Measurements from ENCODE around the gene CHMP3.
"Not testable (repeated sequence)": the region's sequence is repeated elsewhere in the genome, so short reads cannot be mapped to it uniquely, and the experiment has no call there.

CHMP3 gene

GRCh38 chr2:86507600-86507999, 55.6 kb downstream of the CHMP3 start:
- H3K4me3 Mint-ChIP-seq, result no peak overlapping the region
- no peaks in the 10 kb centered on the region for H3K27me3 Mint-ChIP-seq
- ATAC-seq (no peak), DNase-seq (no peak)
- peaks cover 56% of the 10 kb centered on the region for H3K36me3 Mint-ChIP-seq (ENCODE audit: low read depth)
- no peaks in the 10 kb centered on the region for H3K9me3 Mint-ChIP-seq
- H3K27ac Mint-ChIP-seq, result no peak overlapping the region
- peaks cover 2% of the 10 kb centered on the region for H3K4me1 Mint-ChIP-seq

GRCh38 chr2:86500325-86501083, 62.7 kb downstream of the CHMP3 start:
- H3K9me3 Mint-ChIP-seq, result peaks cover 39% of the 10 kb centered on the region
- H3K4me1 Mint-ChIP-seq, result peaks cover 12% of the 10 kb centered on the region
- no peak overlapping the region for H3K27ac Mint-ChIP-seq

GRCh38 chr2:86499326-86499725, 63.9 kb downstream of the CHMP3 start:
- Mint-ChIP-seq H3K4me1 (peaks cover 12% of the 10 kb centered on the region), H3K9me3 (peaks cover 49% of the 10 kb centered on the region), H3K4me3 (no peak overlapping the region), H3K36me3 (ENCODE audit: low read depth) (peaks cover 93% of the 10 kb centered on the region), H3K27ac (no peak overlapping the region), H3K27me3 (no peaks in the 10 kb centered on the region)
- DNase-seq (no peak), ATAC-seq (no peak)

More at GRCh38 chr2:86500325-86501083, 62.7 kb downstream of the CHMP3 start:
- no peaks in the 10 kb centered on the region for H3K27me3 Mint-ChIP-seq
- H3K4me3 Mint-ChIP-seq, result no peak overlapping the region
- DNase-seq (no peak), ATAC-seq (no peak)
- peaks cover 90% of the 10 kb centered on the region for H3K36me3 Mint-ChIP-seq (ENCODE audit: low read depth)

GRCh38 chr2:86498468-86499260, 64.6 kb downstream of the CHMP3 start:
- DNase-seq, result no peak
- Mint-ChIP-seq H3K27me3 (no peaks in the 10 kb centered on the region), H3K4me1 (peaks cover 12% of the 10 kb centered on the region), H3K9me3 (peaks cover 53% of the 10 kb centered on the region), H3K4me3 (no peak overlapping the region), H3K27ac (no peak overlapping the region), H3K36me3 (ENCODE audit: low read depth) (peaks cover 94% of the 10 kb centered on the region)
- ATAC-seq, result no peak

- not testable (repeated sequence) for DNase-seq, H3K27ac Mint-ChIP-seq, H3K4me3 Mint-ChIP-seq, ATAC-seq, H3K27me3 Mint-ChIP-seq
- H3K4me1 Mint-ChIP-seq, result peaks cover 12% of the 10 kb centered on the region
- peaks cover 87% of the 10 kb centered on the region for H3K36me3 Mint-ChIP-seq (ENCODE audit: low read depth)
- H3K9me3 Mint-ChIP-seq, result peaks cover 52% of the 10 kb centered on the region
Measured at GRCh38 chr2:86496391-86496790, 66.9 kb downstream of the CHMP3 start.

- H3K9me3 Mint-ChIP-seq, result peaks cover 21% of the 10 kb centered on the region
- H3K27me3 Mint-ChIP-seq, result no peaks in the 10 kb centered on the region
- peaks cover 72% of the 10 kb centered on the region for H3K36me3 Mint-ChIP-seq (ENCODE audit: low read depth)
- no peak overlapping the region for H3K4me3 Mint-ChIP-seq
- DNase-seq (no peak), ATAC-seq (no peak)
- peak overlapping the region; percentile 0 for H3K27ac Mint-ChIP-seq
- H3K4me1 Mint-ChIP-seq, result peaks cover 5% of the 10 kb centered on the region
Measured at GRCh38 chr2:86492048-86492453, 71.2 kb downstream of the CHMP3 start.

GRCh38 chr2:86491088-86491487, 72.2 kb downstream of the CHMP3 start:
- DNase-seq (no peak), ATAC-seq (no peak)
- no peak overlapping the region for H3K27ac Mint-ChIP-seq
- H3K36me3 Mint-ChIP-seq (ENCODE audit: low read depth), result peaks cover 72% of the 10 kb centered on the region
- H3K9me3 Mint-ChIP-seq, result peaks cover 20% of the 10 kb centered on the region
- H3K27me3 Mint-ChIP-seq, result no peaks in the 10 kb centered on the region
- peaks cover 5% of the 10 kb centered on the region for H3K4me1 Mint-ChIP-seq
- H3K4me3 Mint-ChIP-seq, result no peak overlapping the region

- ATAC-seq, result no peak
- no peaks in the 10 kb centered on the region for H3K27me3 Mint-ChIP-seq
- peak overlapping the region; percentile 2 for H3K27ac Mint-ChIP-seq
- H3K4me3 Mint-ChIP-seq, result no peak overlapping the region
- DNase-seq, result no peak
- peaks cover 13% of the 10 kb centered on the region for H3K4me1 Mint-ChIP-seq
- peaks cover 11% of the 10 kb centered on the region for H3K9me3 Mint-ChIP-seq
- H3K36me3 Mint-ChIP-seq (ENCODE audit: low read depth), result peaks cover 73% of the 10 kb centered on the region
Measured at GRCh38 chr2:86490245-86490644, 73.0 kb downstream of the CHMP3 start.

GRCh38 chr2:86489542-86489941, 73.7 kb downstream of the CHMP3 start:
- Mint-ChIP-seq H3K27ac (no peak overlapping the region), H3K36me3 (ENCODE audit: low read depth) (peaks cover 73% of the 10 kb centered on the region), H3K9me3 (peaks cover 6% of the 10 kb centered on the region), H3K27me3 (no peaks in the 10 kb centered on the region), H3K4me1 (peaks cover 20% of the 10 kb centered on the region), H3K4me3 (no peak overlapping the region)
- ATAC-seq (no peak), DNase-seq (no peak)

GRCh38 chr2:86488561-86489250, 74.5 kb downstream of the CHMP3 start:
- Mint-ChIP-seq H3K4me3 (no peak overlapping the region), H3K27ac (peak overlapping the region; percentile 25)
- ATAC-seq, result no peak

GRCh38 chr2:86487062-86487461, 76.2 kb downstream of the CHMP3 start:
- Mint-ChIP-seq H3K4me1 (peaks cover 34% of the 10 kb centered on the region), H3K27me3 (no peaks in the 10 kb centered on the region), H3K9me3 (no peaks in the 10 kb centered on the region), H3K36me3 (ENCODE audit: low read depth) (peaks cover 71% of the 10 kb centered on the region), H3K4me3 (no peak overlapping the region), H3K27ac (no peak overlapping the region)
- ATAC-seq (no peak), DNase-seq (no peak)

More at GRCh38 chr2:86488561-86489250, 74.5 kb downstream of the CHMP3 start:
- no peaks in the 10 kb centered on the region for H3K9me3 Mint-ChIP-seq
- peaks cover 70% of the 10 kb centered on the region for H3K36me3 Mint-ChIP-seq (ENCODE audit: low read depth)
- H3K27me3 Mint-ChIP-seq, result no peaks in the 10 kb centered on the region
- H3K4me1 Mint-ChIP-seq, result peaks cover 24% of the 10 kb centered on the region
- DNase-seq, result no peak

- no peak for ATAC-seq
- no peaks in the 10 kb centered on the region for H3K27me3 Mint-ChIP-seq
- no peak overlapping the region for H3K4me3 Mint-ChIP-seq
- peaks cover 70% of the 10 kb centered on the region for H3K36me3 Mint-ChIP-seq (ENCODE audit: low read depth)
- no peaks in the 10 kb centered on the region for H3K9me3 Mint-ChIP-seq
- H3K27ac Mint-ChIP-seq, result peak overlapping the region; percentile 78
- H3K4me1 Mint-ChIP-seq, result peaks cover 41% of the 10 kb centered on the region
- DNase-seq, result no peak
Measured at GRCh38 chr2:86485802-86486201, 77.4 kb downstream of the CHMP3 start.

- DNase-seq (no peak), ATAC-seq (peak; percentile 83)
- Mint-ChIP-seq H3K4me1 (peaks cover 41% of the 10 kb centered on the region), H3K4me3 (no peak overlapping the region), H3K9me3 (no peaks in the 10 kb centered on the region), H3K36me3 (ENCODE audit: low read depth) (peaks cover 68% of the 10 kb centered on the region), H3K27ac (peak overlapping the region; percentile 78), H3K27me3 (no peaks in the 10 kb centered on the region)
Measured at GRCh38 chr2:86485103-86485502, 78.1 kb downstream of the CHMP3 start.

- H3K36me3 Mint-ChIP-seq (ENCODE audit: low read depth), result peaks cover 70% of the 10 kb centered on the region
- no peaks in the 10 kb centered on the region for H3K9me3 Mint-ChIP-seq
- peak overlapping the region; percentile 78 for H3K27ac Mint-ChIP-seq
- DNase-seq (no peak), ATAC-seq (no peak)
- no peak overlapping the region for H3K4me3 Mint-ChIP-seq
- no peaks in the 10 kb centered on the region for H3K27me3 Mint-ChIP-seq
- peaks cover 41% of the 10 kb centered on the region for H3K4me1 Mint-ChIP-seq
Measured at GRCh38 chr2:86484385-86484784, 78.9 kb downstream of the CHMP3 start.

Data from activated naive CD8-positive, alpha-beta T cell treated with anti-CD3 and anti-CD28 coated beads, Interleukin-2, amount 50 U/mL, for 24 hours (primary cell).